GM12864 (cell line): ENCODE data around the gene POM121L2.

Experiments used
- DNase-seq: peaks from one replicate; pipeline ENCODE4 v3.0.0-alpha.2; 2011; ENCODE audit warnings: low read depth
- H3K4me3 ChIP-seq: 2 replicates; pipeline ENCODE4 v1.5.1; 2011; ENCODE audit warnings: mild to moderate bottlenecking, low read depth, low read length, control low read depth
- CTCF ChIP-seq: IDR thresholded peaks from 2 replicates; pipeline ENCODE4 v1.5.1; 2011; ENCODE audit warnings: low read depth, mild to moderate bottlenecking, moderate library complexity, low read length, control low read depth, inconsistent platforms; ENCODE audit errors: missing control alignments

Gene POM121L2

GRCh38 chr6:27312146-27312949 lies at the start of gene POM121L2:
Gene POM121L2 (minus strand): TSS chr6:27312273. CDS start chr6:27312170, 103 bp downstream.
- peak; percentile 90 for TF ChIP-seq CTCF
- H3K4me3 ChIP-seq: peak within 1 kb of the TSS; percentile 65
- DNase-seq: no peak

DNA sequence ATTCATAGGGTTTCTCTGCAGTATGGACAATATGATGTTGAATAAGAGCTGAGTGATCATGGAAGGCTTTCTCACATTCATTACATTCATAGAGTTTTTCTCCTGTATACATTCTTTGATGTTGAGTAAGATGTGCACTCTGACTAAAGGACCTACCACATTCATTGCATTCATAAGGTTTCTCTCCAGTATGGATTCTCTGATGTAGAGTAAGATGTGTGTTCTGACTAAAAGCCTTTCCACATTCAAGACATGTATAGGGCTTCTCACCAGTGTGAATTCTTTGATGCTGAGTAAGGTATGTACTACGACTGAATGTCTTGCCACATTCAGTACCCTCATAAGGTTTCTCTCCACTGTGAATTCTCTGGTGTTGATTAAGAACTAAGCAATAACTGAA lies 47.2 kb upstream of the POM121L2 start:
- no peak overlapping the region for H3K4me3 ChIP-seq
- no peak for DNase-seq
- no peak for TF ChIP-seq CTCF

- TF ChIP-seq CTCF: no peak
- no peak overlapping the region for H3K4me3 ChIP-seq
- no peak for DNase-seq
These were observed 46.7 kb upstream of the POM121L2 start for GRCh38 chr6:27358786-27359185.

- no peak for TF ChIP-seq CTCF
- H3K4me3 ChIP-seq: no peak overlapping the region
- DNase-seq: no peak
These were observed 40.8 kb upstream of the POM121L2 start for GRCh38 chr6:27352850-27353249.

- no peak overlapping the region for H3K4me3 ChIP-seq
- no peak for TF ChIP-seq CTCF
- no peak for DNase-seq
These were observed 22.1 kb upstream of the POM121L2 start for GRCh38 chr6:27334141-27334540.

- H3K4me3 ChIP-seq: peak overlapping the region; percentile 36; the same call in 1 of the 2 replicates
- no peak for DNase-seq
These were observed 21.6 kb upstream of the POM121L2 start for GRCh38 chr6:27333642-27334040.

More at GRCh38 chr6:27333642-27334040, 21.6 kb upstream of the POM121L2 start:
- no peak for TF ChIP-seq CTCF
